B cell (primary cell): Measurements from ENCODE around the gene ELOB. TPM values are rescaled to one million over a fixed set of nuclear protein-coding genes. Genes with fewer than 3 reads are reported as not detected.

Source experiments
- ATAC-seq: fragments of 200-7000 bp; cut with Tn5 transposase; one replicate; pipeline ENCODE4 v1.10.0; 2021; ENCODE audit warnings: low read depth, mild to moderate bottlenecking, moderate number of reproducible peaks, moderate library complexity
- CTCF ChIA-PET: fragments of 350-600 bp; sonication (Branson Sonifier 250); formaldehyde crosslinking; loops from one replicate; lab custom pipeline; 2021; ENCODE audit warnings: antibody characterized with exemption, inconsistent platforms; lab: Charles Lee
- POLR2A ChIA-PET: fragments of 350-600 bp; sonication (Branson Sonifier 250); formaldehyde crosslinking; loops from one replicate; lab custom pipeline; 2021; ENCODE audit warnings: antibody characterized with exemption; lab: Charles Lee
- DNase-seq: peaks from one replicate; pipeline ENCODE4 v3.0.0; 2013
- H2AFZ ChIP-seq: 2 replicates; pipeline ENCODE4 v1.6.1; 2012; ENCODE audit warnings: mild to moderate bottlenecking, low read depth, low read length; ENCODE audit not compliant: insufficient read depth, poor library complexity, severe bottlenecking
- H3K27ac ChIP-seq, 2 donors: 1 replicate in 1 of 2; 2 replicates in 1 of 2; pipeline ENCODE4 v1.5.1; 2012 to 2013; ENCODE audit warnings: low read length in 2 of 2, mild to moderate bottlenecking in 2 of 2, moderate library complexity in 1 of 2
- H3K27me3 ChIP-seq, 4 experiments: fragments of 200-600 bp in 1 of 4; sonication (generic) in 1 of 4; replicated peaks in 1 of 4; 1 replicate in 2 of 4; 2 replicates in 2 of 4; pipeline versions ENCODE4 v1.6.1 to v1.7.0; 2013 to 2016; ENCODE audit warnings: low read length in 3 of 4, mild to moderate bottlenecking in 2 of 4, mixed read lengths in 1 of 4, moderate library complexity in 1 of 4; ENCODE audit not compliant: insufficient read depth in 4 of 4, control insufficient read depth in 3 of 4; ENCODE audit errors: control extremely low read depth in 1 of 4
- H3K36me3 ChIP-seq, 2 experiments: replicated peaks in 1 of 2; 1 replicate in 1 of 2; 2 replicates in 1 of 2; pipeline versions ENCODE4 v1.6.1 to v1.7.1; 2013; ENCODE audit warnings: low read length in 1 of 2; ENCODE audit not compliant: insufficient read depth in 2 of 2, control insufficient read depth in 1 of 2; ENCODE audit errors: control extremely low read depth in 1 of 2, extremely low read depth in 1 of 2
- H3K4me1 ChIP-seq, 2 donors: fragments of 200-600 bp in 1 of 2; sonication (generic) in 1 of 2; 1 replicate in 1 of 2; 2 replicates in 1 of 2; pipeline versions ENCODE4 v1.5.1 to v1.6.1; 2013 to 2017; ENCODE audit warnings: low read length in 2 of 2; ENCODE audit not compliant: control insufficient read depth in 2 of 2, insufficient read depth in 2 of 2
- H3K4me2 ChIP-seq: replicated peaks from 2 replicates; pipeline ENCODE3; 2012; ENCODE audit warnings: mild to moderate bottlenecking, low read depth, low read length; ENCODE audit not compliant: poor library complexity, severe bottlenecking
- H3K4me3 ChIP-seq, 5 experiments: fragments of 200-600 bp in 1 of 5; sonication (generic) in 1 of 5; 1 replicate in 3 of 5; 2 replicates in 2 of 5; pipeline versions ENCODE4 v1.5.1 to v1.7.0; 2011 to 2016; ENCODE audit warnings: low read length in 4 of 5, mild to moderate bottlenecking in 4 of 5, low read depth in 2 of 5, control low read depth in 1 of 5, moderate library complexity in 1 of 5; ENCODE audit not compliant: insufficient read depth in 1 of 5; ENCODE audit errors: control extremely low read depth in 1 of 5, extremely low read depth in 1 of 5
- H3K79me2 ChIP-seq: fragments of 200-600 bp; sonication (generic); one replicate; pipeline ENCODE4 v1.6.0; 2016; ENCODE audit warnings: low read length; ENCODE audit not compliant: control insufficient read depth, insufficient read depth
- H3K9ac ChIP-seq: fragments of 200-600 bp; sonication (generic); 2 replicates; pipeline ENCODE4 v1.6.1; 2017; ENCODE audit warnings: mild to moderate bottlenecking, low read length, moderate library complexity
- H3K9me3 ChIP-seq, 3 donors: one replicate each; pipeline versions ENCODE4 v1.6.1 to v1.7.1; 2013; ENCODE audit warnings: low read length in 2 of 3; ENCODE audit not compliant: control insufficient read depth in 2 of 3, insufficient read depth in 1 of 3; ENCODE audit errors: control extremely low read depth in 1 of 3
- H4K20me1 ChIP-seq: 2 replicates; pipeline ENCODE4 v1.6.0; 2012; ENCODE audit warnings: mild to moderate bottlenecking, low read length; ENCODE audit not compliant: insufficient read depth, control insufficient read depth, poor library complexity, severe bottlenecking
- H3K27ac Mint-ChIP-seq: one replicate; pipeline ENCODE4 v1.8.0; 2021; ENCODE audit warnings: mixed read lengths
- H3K27me3 Mint-ChIP-seq: one replicate; pipeline ENCODE4 v1.8.0; 2021; ENCODE audit warnings: mixed read lengths
- H3K4me1 Mint-ChIP-seq: one replicate; pipeline ENCODE4 v1.8.0; 2021; ENCODE audit warnings: mixed read lengths
- H3K4me3 Mint-ChIP-seq: one replicate; pipeline ENCODE4 v1.8.0; 2021; ENCODE audit warnings: mixed read lengths
- H3K9me3 Mint-ChIP-seq: one replicate; pipeline ENCODE4 v1.8.0; 2022; ENCODE audit warnings: mixed read lengths; ENCODE audit not compliant: insufficient read depth
- CTCF ChIP-seq: fragments of 200-600 bp; IDR thresholded peaks from one replicate; pipeline ENCODE4 v1.8.0; 2022; ENCODE audit warnings: antibody characterized with exemption, mild to moderate bottlenecking
- EZH2 ChIP-seq: IDR thresholded peaks from 2 replicates; pipeline ENCODE4 v1.6.1; 2012; ENCODE audit warnings: borderline replicate concordance, low read depth, mild to moderate bottlenecking, moderate library complexity, low read length; ENCODE audit not compliant: insufficient read depth, poor library complexity, severe bottlenecking
- WGBS: methylation state at CpG from one replicate; pipeline ENCODE4 v1.1.5; 2013; ENCODE audit warnings: missing lambda C conversion rate; ENCODE audit not compliant: insufficient coverage; 5-methylcytosine and 5-hydroxymethylcytosine counted together
- intact Hi-C: fragments of 100-400 bp; cut with micrococcal nuclease; formaldehyde crosslinking; loops from one replicate; pipeline ENCODE4 v1.10.0; 2022
- polyA plus RNA-seq: library from polyadenylated mRNA; depleted of rRNA; stranded (reverse); fragments of >200 nt; gene quantifications from 2 replicates; pipeline ENCODE4 v1.2.3, GENCODE V29; 2012
- total RNA-seq, 2 donors: library from RNA; stranded (reverse); fragments of 120-200 nt in 1 of 2; gene quantifications; 1 replicate in 1 of 2; 2 replicates in 1 of 2; pipeline versions ENCODE4 v1.2.3 to v1.2.4, GENCODE V29; 2013 to 2022

ELOB gene
- total and polyA plus RNA-seq, 2 donors (not counting 1 experiment from before 2014, with no cell fraction given), result 93.1 to 136 TPM

GRCh38 chr16:2804728-2805127 lies 27.6 kb upstream of the ELOB start:
- no peaks in the 10 kb centered on the region for H3K4me1 Mint-ChIP-seq
- no peak for DNase-seq
- ChIA-PET POLR2A (no interaction called here), CTCF (no interaction called here)
- H3K4me3 Mint-ChIP-seq, result no peak overlapping the region
- H3K9me3 Mint-ChIP-seq, result peaks cover 5% of the 10 kb centered on the region
- Histone ChIP-seq H3K36me3 (no peaks in the 10 kb centered on the region), H3K4me1 (no peaks in the 10 kb centered on the region), H3K79me2 (no peaks in the 10 kb centered on the region), H3K4me3 (no peak overlapping the region), H4K20me1 (no peaks in the 10 kb centered on the region), H3K9me3 (peaks cover 0 to 13% (median 7%) of the 10 kb centered on the region in 3 donors), H3K27me3 (peaks cover 0 to 13% (median 6%) of the 10 kb centered on the region in 4 experiments), H3K27ac (no peak overlapping the region), H3K4me2 (no peak overlapping the region), H3K9ac (no peak overlapping the region), H2AFZ (no peak overlapping the region)
- ATAC-seq, result no peak
- H3K27me3 Mint-ChIP-seq, result peaks cover 37% of the 10 kb centered on the region
- H3K27ac Mint-ChIP-seq, result no peak overlapping the region
- intact Hi-C loops, result no loop called here
- TF ChIP-seq CTCF, result no peak
- no peak for TF ChIP-seq EZH2
- 89% methylated on average over 4 of the region's 4 CpGs for WGBS

GRCh38 chr16:2803545-2804195 lies 26.6 kb upstream of the ELOB start:
- no peak for ATAC-seq
- Mint-ChIP-seq H3K4me3 (no peak overlapping the region), H3K27ac (no peak overlapping the region), H3K27me3 (peaks cover 27% of the 10 kb centered on the region), H3K9me3 (no peaks in the 10 kb centered on the region), H3K4me1 (no peaks in the 10 kb centered on the region)
- Histone ChIP-seq H3K36me3 (no peaks in the 10 kb centered on the region), H3K9ac (no peak overlapping the region), H4K20me1 (no peaks in the 10 kb centered on the region), H3K27me3 (peaks cover 0 to 13% (median 6%) of the 10 kb centered on the region in 4 experiments), H3K9me3 (peaks cover 0 to 13% (median 7%) of the 10 kb centered on the region in 3 donors), H3K4me1 (no peaks in the 10 kb centered on the region), H3K79me2 (no peaks in the 10 kb centered on the region), H3K4me3 (no peak overlapping the region), H3K27ac (no peak overlapping the region), H3K4me2 (no peak overlapping the region), H2AFZ (no peak overlapping the region)
- intact Hi-C loops, result no loop called here
- ChIA-PET CTCF (no interaction called here), POLR2A (no interaction called here)
- no peak for DNase-seq
- no peak for TF ChIP-seq EZH2
- TF ChIP-seq CTCF, result no peak
- WGBS, result no CpG with 5 or more reads among the region's 3 CpGs
